ENCODE results near the gene DIP2C. TPM values are rescaled to one million over a fixed set of nuclear protein-coding genes. Genes with fewer than 3 reads are reported as not detected.

DIP2C gene
- total RNA-seq, 2 experiments from 2014 or later, result 0.22 to 0.54 TPM

DNA sequence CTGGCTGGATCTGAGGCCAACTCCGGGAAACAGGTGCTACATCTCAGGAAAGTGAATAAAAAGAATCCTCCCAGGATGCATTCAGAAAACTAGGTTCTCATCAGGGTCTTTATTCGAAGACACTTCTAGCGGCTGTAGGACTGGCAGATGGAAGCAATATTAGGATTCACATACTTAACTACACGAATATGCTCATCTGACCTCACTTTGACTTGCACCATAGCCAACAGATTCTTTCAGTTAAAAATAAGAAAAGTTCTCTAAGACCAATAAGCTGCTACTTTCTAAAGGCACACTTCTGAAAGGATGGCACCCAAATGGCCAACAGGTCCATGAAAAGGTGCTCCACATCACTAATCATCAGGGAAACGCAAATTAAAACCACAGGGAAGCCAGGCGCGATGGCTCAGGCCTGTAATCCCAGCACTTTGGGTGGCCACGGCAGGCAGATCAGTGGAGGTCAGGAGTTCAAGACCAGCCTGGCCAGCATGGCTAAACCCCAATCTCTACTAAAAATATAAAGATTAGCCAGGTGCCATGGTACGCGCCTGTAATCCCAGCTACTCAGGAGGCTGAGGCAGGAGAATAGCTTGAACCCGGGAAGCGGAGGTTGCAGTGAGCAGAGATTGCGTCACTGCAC, 296.2 kb downstream of the DIP2C start:
- Mint-ChIP-seq H3K4me1 (no peaks in the 10 kb centered on the region), H3K27ac (no peak overlapping the region), H3K9me3 (no peaks in the 10 kb centered on the region), H3K27me3 (no peaks in the 10 kb centered on the region), H3K36me3 (no peaks in the 10 kb centered on the region), H3K4me3 (no peak overlapping the region)
- no peak for DNase-seq

DNA sequence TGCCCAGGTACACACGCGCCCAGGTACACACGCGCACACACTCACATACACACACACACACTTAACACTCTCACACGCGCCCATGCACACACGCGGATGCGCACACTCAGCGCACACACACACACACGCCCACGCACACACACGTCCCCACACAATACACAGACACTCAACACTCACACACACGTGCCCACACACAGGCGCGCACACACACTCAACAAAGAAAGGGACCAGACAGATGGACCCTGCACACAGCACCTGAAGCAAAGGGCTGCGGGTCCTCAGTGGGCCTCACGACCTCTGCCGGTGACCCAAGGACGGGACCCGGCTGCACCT, 296.8 kb downstream of the DIP2C start:
- no peak for DNase-seq
- H3K27ac Mint-ChIP-seq, result no peak overlapping the region

DNA sequence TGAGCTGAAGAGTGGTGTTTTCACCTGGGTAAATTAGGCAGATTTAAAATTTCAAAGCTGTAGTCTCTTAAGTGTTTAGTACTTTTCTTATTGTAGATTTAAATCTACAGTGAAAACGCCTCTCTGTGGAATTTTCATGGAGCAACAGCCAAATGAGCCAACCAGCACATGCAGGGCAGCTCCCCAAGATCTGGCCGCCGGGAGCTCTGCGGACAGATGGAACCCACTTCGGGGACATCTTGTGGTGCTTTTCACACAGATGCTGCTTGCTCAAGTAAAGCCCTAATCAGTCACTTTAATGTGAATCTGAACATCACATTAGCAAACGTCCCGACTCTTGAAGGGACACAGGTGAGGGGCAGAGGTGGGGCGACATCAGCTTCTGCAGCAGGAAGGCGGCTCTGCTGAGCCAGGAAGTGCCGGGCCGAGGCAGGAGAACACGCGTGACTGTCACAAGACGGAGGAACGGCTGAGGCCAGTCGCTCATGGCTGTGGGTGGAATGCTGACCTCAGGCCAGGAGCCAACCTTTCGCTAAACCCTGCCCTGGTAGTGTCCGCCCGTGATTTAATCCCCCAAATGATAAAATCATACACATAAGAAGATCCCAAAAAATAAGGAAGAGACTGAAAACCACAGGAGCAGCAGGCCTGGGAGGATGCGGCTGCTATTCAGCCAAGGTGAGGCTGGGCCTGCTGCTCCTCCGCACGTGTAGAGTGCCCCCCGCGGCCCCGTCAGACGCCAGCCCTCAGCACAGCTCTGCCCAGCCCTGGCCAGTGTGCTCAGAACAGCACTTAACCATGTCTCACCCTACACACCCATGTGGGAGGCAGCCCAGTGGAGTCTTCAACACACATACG, 297.4 kb downstream of the DIP2C start:
- no peaks in the 10 kb centered on the region for H3K4me1 Mint-ChIP-seq
- no peak overlapping the region for H3K4me3 Mint-ChIP-seq
- no peaks in the 10 kb centered on the region for H3K9me3 Mint-ChIP-seq
- no peak overlapping the region for H3K27ac Mint-ChIP-seq
- DNase-seq, result no peak
- no peaks in the 10 kb centered on the region for H3K27me3 Mint-ChIP-seq
- no peaks in the 10 kb centered on the region for H3K36me3 Mint-ChIP-seq

More for the DNA sequence above, 296.8 kb downstream of the DIP2C start:
- Mint-ChIP-seq H3K4me3 (no peak overlapping the region), H3K4me1 (no peaks in the 10 kb centered on the region), H3K36me3 (no peaks in the 10 kb centered on the region), H3K9me3 (no peaks in the 10 kb centered on the region), H3K27me3 (no peaks in the 10 kb centered on the region)

DNA sequence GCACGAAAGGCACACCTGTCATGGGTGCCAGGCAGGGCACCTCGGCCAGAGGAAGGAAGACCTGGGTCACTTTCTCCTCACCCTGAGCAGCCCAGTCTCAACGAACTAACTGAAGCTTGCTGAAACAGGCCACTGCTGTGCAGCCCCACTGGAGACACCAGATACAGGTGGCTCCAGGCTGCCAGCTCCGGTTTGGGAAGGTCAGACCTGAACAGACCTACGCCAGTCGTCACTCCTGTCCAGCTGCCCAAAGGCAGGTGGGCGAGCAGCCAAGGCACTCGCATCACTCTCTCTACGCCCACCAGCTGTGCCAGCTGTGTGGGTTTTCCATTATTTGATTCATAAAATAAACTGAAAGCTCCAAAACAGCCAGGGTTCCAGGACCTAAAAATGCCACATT, 298.2 kb downstream of the DIP2C start:
- no peak overlapping the region for H3K4me3 Mint-ChIP-seq
- H3K27me3 Mint-ChIP-seq, result no peaks in the 10 kb centered on the region
- DNase-seq, result no peak
- H3K4me1 Mint-ChIP-seq, result no peaks in the 10 kb centered on the region
- H3K9me3 Mint-ChIP-seq, result no peaks in the 10 kb centered on the region
- H3K27ac Mint-ChIP-seq, result no peak overlapping the region
- H3K36me3 Mint-ChIP-seq, result no peaks in the 10 kb centered on the region

DNA sequence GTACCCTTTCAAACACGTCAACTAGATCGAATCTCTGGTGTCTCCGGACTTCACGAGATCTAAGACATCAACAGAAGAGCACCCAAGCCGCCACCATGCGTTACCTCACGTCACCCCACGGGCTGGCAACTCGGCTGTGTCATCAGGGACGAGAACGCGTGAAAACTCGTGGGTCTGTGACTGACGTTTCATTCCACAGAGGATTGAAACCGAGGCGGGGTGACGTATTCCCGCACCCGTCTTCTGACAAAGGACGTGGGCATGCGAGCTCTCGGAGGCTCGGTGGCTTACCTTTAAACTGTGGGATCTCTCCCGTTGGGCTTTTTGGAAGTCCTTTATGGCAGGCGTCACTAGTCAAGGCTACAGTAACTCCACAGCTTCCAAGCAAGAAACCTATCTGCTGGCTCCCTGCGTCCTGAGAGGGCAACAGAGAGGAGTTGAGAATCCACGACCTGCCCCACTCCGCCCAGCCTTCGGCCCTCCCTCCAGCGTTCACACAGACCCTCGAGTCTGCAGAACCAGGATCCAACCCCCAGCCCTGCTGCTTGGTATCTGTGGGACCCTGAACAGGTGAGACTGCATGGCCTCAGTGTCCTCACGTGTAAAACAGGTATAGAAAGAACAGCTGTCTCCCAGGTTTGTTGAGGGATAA, 298.9 kb downstream of the DIP2C start:
- Mint-ChIP-seq H3K27me3 (no peaks in the 10 kb centered on the region), H3K36me3 (no peaks in the 10 kb centered on the region), H3K9me3 (no peaks in the 10 kb centered on the region), H3K27ac (no peak overlapping the region), H3K4me1 (no peaks in the 10 kb centered on the region), H3K4me3 (no peak overlapping the region)
- no peak for DNase-seq

DNA sequence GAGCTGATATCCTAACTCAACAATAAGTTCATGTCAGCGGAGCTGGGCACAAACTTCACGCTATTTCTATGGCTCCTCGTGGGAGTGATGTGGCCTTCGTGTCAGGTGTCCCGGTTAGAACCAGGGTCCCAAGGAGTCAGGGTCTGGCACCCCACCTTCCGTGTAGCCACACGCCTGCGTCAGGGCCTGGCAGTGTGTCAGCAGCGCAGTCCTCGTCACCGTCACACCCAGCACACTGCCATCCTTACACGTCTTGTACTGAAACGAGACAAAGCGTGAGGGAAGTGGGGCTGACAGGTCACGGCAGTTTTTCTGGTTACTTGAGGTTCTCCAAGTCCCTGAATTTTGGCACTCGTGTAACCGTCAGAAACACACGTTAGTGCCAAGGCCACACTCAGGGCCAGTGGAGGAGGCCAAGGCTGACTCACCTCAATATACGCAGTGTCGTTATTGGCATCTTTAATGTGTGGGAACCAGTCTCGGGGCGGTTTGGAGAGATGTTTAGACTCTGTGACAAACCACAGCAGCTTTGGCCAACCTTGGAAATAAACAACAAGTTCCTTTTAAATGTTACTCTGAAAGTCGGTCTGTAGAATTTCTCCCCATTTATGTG, 299.5 kb downstream of the DIP2C start:
- H3K27ac Mint-ChIP-seq, result no peak overlapping the region
- no peaks in the 10 kb centered on the region for H3K9me3 Mint-ChIP-seq
- no peaks in the 10 kb centered on the region for H3K4me1 Mint-ChIP-seq
- H3K4me3 Mint-ChIP-seq, result no peak overlapping the region
- H3K36me3 Mint-ChIP-seq, result no peaks in the 10 kb centered on the region
- no peak for DNase-seq
- no peaks in the 10 kb centered on the region for H3K27me3 Mint-ChIP-seq

DNA sequence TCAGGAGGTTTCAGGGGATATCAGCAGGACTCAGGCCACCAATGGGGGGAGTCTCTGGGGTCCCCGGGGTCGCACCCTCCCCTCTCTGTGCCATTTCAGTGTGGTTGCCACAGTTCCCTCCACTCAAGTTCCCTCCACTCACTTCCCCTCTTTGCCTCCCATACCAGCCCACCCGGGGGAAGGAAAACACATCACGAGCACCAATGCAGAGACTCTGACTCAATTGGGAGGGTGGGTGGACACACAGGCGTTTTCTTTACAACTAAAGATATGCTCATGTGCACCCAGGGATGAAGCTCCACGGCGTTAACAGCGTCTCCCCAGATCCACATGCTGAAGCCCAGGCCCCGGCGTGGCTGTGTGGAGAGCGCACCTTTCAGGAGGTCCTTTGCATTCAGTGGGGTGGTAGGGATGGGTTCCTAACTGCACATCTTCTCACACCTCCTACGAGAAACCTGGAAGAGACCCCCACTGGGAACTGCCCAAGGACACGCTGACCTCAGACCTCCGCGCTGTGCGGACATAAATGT, 300.1 kb downstream of the DIP2C start:
- no peak overlapping the region for H3K27ac Mint-ChIP-seq
- H3K9me3 Mint-ChIP-seq, result no peaks in the 10 kb centered on the region
- H3K4me3 Mint-ChIP-seq, result no peak overlapping the region
- DNase-seq, result no peak
- H3K36me3 Mint-ChIP-seq, result no peaks in the 10 kb centered on the region
- no peaks in the 10 kb centered on the region for H3K27me3 Mint-ChIP-seq
- H3K4me1 Mint-ChIP-seq, result no peaks in the 10 kb centered on the region

DNA sequence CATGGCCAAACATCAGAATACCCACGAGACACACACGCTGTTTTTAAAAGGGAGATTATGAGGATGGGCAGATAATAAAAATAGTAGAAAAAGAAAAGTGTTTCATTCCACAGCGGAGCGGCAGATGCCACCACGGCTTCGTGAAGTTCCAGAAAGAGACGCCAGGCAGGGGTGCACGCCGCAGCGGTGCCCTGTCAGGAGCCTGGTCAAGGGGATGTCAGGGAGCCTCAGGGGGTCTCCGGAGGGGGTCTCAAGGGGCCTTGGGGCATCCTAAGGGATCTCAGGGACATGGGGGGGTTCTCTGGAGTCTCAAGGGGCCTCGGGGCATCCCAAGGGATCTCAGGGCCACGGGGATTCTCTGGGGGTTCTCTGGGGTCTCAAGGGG, 300.8 kb downstream of the DIP2C start:
- Mint-ChIP-seq H3K36me3 (no peaks in the 10 kb centered on the region), H3K9me3 (no peaks in the 10 kb centered on the region), H3K27ac (no peak overlapping the region), H3K4me1 (no peaks in the 10 kb centered on the region), H3K4me3 (no peak overlapping the region), H3K27me3 (no peaks in the 10 kb centered on the region)
- no peak for DNase-seq

DNA sequence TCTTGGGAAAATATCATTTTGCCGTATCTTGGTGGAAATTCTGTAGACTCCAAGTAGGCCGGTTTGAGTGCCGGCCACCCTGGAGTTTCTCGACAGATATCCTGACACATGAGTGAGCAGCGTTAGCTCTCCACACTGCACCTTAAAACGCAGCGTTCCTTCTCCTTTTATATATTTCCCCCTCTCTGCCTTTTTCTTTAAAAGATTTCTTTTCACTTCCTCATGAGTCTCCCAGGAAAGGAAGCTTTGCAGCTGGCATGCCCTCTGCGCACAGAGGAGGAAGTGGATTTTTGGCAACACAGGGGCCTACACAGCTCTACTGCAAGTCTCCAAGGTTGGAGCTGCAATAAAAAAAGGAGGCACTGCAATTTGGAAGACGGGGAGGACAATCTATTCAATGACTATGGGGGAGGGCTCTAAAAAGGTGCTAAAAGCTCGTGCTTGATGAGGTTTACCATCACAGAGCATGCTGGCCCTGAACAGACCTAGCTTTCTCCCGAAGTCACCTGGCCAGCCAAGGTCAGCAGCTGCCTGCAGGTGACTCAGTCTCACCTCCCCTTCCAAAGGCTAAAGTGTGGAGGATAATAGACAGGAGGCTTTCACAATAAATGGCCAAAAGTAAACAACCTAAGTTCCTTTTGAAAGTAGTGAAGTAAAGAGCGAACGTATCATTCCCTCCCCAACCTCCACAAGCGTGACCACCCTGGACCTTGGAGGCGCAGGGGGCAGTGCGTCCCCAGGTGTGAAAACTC, 301.4 kb downstream of the DIP2C start:
- no peak overlapping the region for H3K4me3 Mint-ChIP-seq
- no peaks in the 10 kb centered on the region for H3K27me3 Mint-ChIP-seq
- no peaks in the 10 kb centered on the region for H3K36me3 Mint-ChIP-seq
- no peak for DNase-seq
- H3K9me3 Mint-ChIP-seq, result no peaks in the 10 kb centered on the region
- H3K4me1 Mint-ChIP-seq, result no peaks in the 10 kb centered on the region
- H3K27ac Mint-ChIP-seq, result no peak overlapping the region

DNA sequence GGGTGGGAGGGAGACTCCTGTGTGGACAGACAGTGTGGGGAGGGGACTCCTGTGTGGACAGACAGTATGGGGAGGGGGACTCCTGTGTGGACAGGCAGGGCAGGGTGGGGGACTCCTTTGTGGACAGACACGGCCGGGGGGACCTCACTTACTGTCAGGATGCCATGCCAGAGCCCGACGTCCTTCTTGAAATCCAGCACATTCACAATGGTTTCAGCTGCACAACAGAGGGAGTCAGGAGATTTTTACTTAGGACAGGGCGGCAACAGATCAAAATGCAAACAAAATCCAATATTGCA, 301.9 kb downstream of the DIP2C start:
- H3K4me1 Mint-ChIP-seq, result no peaks in the 10 kb centered on the region
- H3K4me3 Mint-ChIP-seq, result no peak overlapping the region
- H3K27me3 Mint-ChIP-seq, result no peaks in the 10 kb centered on the region
- no peaks in the 10 kb centered on the region for H3K36me3 Mint-ChIP-seq
- H3K27ac Mint-ChIP-seq, result no peak overlapping the region
- no peak for DNase-seq
- H3K9me3 Mint-ChIP-seq, result no peaks in the 10 kb centered on the region

DNA sequence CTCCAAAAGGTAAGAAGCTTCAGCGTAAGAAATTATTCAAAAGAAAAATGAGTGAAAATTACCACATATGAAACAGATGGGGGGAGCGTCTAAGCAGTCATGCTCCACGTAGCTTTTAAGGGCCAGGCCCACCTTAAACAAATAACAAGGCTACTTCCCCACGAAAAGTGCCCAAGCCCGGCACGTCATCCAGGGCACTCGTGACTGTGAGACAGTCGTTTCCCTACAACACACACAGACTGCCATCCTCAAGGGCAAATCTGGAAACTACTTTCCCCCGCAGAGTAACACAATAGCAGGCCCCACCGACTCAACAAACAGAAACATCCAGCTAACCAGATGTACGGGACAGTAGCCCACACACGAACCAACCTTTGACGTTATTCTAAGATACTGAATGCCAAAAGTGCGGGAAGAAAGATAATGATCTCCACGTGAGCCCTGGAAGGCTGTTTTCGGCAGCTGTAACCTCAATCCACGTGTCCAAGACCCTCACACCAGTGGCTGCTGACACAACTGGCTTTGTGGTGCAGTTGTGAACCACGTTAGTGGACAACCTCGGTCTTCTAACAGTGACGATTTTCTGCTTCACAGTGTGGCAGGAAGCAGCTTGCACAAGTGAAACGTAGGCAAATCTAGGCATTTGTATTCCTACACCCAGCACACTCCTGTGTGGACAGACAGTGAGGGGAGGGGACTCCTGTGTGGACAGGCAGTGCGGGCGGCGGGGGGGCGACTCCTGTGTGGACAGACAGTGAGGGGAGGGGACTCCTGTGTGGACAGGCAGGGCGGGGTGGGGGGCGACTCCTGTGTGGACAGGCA, 302.5 kb downstream of the DIP2C start:
- Mint-ChIP-seq H3K36me3 (peaks cover 1% of the 10 kb centered on the region), H3K27ac (no peak overlapping the region), H3K9me3 (no peaks in the 10 kb centered on the region), H3K27me3 (no peaks in the 10 kb centered on the region), H3K4me3 (no peak overlapping the region), H3K4me1 (peaks cover 1% of the 10 kb centered on the region)
- no peak for DNase-seq

DNA sequence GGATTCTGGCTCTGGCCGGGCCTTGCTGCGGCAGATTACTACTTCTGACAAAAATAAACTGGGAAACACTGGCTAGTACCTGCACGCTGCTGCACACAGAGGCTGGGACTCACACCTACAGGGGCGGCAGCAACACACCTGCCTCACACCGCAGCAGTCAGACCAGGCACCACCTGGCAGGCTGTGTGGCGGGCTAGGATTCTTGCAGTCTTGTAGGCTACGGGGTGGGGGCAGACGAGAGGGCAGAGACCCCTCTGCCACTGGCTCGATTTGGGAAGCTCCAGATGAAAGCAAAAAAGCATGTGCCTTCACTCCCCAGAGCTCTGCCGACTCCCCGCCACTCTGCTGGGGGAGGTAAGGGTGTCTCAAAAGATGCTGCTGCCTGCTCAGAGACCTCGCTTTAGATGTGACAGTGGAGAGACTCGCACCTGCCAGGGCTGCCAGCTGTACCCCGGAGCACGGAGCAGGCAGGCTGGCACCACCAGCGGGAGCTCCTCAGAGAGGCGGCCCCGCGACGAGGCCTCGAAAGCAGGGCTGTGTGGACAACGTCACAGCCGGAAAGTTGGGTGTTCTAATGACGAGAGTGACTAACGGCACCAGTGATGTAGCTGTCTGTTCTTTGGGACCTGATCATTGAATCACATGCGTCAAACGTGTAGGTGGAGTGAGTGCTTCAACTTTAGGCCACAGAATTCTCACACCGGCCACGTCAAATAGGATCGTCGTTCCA, 303.7 kb downstream of the DIP2C start:
- Mint-ChIP-seq H3K27me3 (no peaks in the 10 kb centered on the region), H3K4me1 (peaks cover 7% of the 10 kb centered on the region), H3K36me3 (peaks cover 9% of the 10 kb centered on the region), H3K9me3 (peaks cover 3% of the 10 kb centered on the region), H3K4me3 (no peak overlapping the region), H3K27ac (no peak overlapping the region)
- no peak for DNase-seq

DNA sequence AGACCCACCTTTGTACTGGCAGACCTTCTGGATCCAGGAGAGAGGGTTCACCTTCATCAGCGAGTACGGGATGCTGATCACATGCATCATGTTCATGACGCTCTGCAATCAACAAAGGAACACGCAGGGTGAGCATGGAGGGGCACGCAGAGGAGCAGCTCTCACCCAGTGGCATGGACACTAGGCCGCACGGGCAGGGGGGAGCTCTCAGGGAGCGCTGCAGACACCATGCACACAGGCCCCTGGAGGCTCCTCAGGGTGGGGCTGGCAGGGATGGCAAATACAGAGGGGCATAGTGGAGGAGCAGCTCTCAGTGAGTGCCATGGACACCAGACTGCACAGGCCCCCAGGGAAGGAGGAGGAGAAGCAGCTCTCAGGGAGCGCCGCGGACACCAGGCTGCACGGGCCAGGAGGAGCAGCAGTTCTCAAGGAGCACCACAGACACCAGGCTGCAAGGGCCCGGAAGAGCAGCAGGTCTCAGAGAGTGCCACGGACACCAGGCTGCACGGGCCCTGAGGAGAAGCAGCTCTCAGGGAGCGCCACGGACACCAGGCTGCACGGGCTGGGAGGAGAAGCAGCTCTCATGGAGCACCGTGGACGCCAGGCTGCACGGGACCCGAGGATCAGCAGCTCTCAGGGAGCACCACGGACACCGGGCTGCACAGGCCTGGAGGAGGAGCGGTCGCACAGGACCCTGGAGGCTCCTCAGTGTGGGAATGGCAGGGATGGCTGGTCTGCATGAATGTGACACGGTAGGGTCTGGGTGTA, 304.7 kb downstream of the DIP2C start:
- DNase-seq, result no peak
- H3K9me3 Mint-ChIP-seq, result peaks cover 3% of the 10 kb centered on the region
- no peak overlapping the region for H3K27ac Mint-ChIP-seq
- no peak overlapping the region for H3K4me3 Mint-ChIP-seq
- H3K4me1 Mint-ChIP-seq, result peaks cover 7% of the 10 kb centered on the region
- H3K36me3 Mint-ChIP-seq, result peaks cover 9% of the 10 kb centered on the region
- H3K27me3 Mint-ChIP-seq, result no peaks in the 10 kb centered on the region
